Hypothalamus (tissue), 51 donors: ENCODE measurements around the gene ZNF365.
"Not testable (repeated sequence)": the region's sequence is repeated elsewhere in the genome, so short reads cannot be mapped to it uniquely, and the experiment has no call there.

Experiments used
- DNase-seq, 51 donors: peaks; one replicate each; lab custom pipeline; 2025; lab: John Stamatoyannopoulos, UW

The ZNF365 gene

GRCh38 chr10:62373995-62374861 is at the start of gene ZNF365:
ZNF365 (plus strand) TSS chr10:62374369; CDS start chr10:62376194, 1,825 bp downstream.
- DNase-seq: peak in 47 of 51 donors; percentile 24 to 90 (median 68)

GRCh38 chr10:62326176-62326575 is 48.0 kb upstream of the ZNF365 start:
- no peak for DNase-seq

GRCh38 chr10:62327885-62328284 is 46.3 kb upstream of the ZNF365 start:
- no peak for DNase-seq

- no peak for DNase-seq
These were observed 44.0 kb upstream of the ZNF365 start for GRCh38 chr10:62330213-62330612.

GRCh38 chr10:62332406-62332805 is 41.8 kb upstream of the ZNF365 start:
- DNase-seq: no peak

GRCh38 chr10:62333135-62333889 is 40.9 kb upstream of the ZNF365 start:
- DNase-seq: no peak

- DNase-seq: no peak
These were observed 40.0 kb upstream of the ZNF365 start for GRCh38 chr10:62333988-62334682.

- DNase-seq: no peak
These were observed 38.8 kb upstream of the ZNF365 start for GRCh38 chr10:62335326-62335725.

GRCh38 chr10:62336404-62336803 is 37.8 kb upstream of the ZNF365 start:
- DNase-seq: no peak

GRCh38 chr10:62341419-62341818 is 32.8 kb upstream of the ZNF365 start:
- DNase-seq: no peak

GRCh38 chr10:62343000-62343399 is 31.2 kb upstream of the ZNF365 start:
- DNase-seq: no peak

GRCh38 chr10:62348029-62348428 is 26.1 kb upstream of the ZNF365 start:
- no peak for DNase-seq

GRCh38 chr10:62352356-62352970 is 21.7 kb upstream of the ZNF365 start:
- no peak for DNase-seq

GRCh38 chr10:62354916-62355315 is 19.3 kb upstream of the ZNF365 start:
- DNase-seq: no peak

GRCh38 chr10:62356447-62356846 is 17.7 kb upstream of the ZNF365 start:
- DNase-seq: no peak

GRCh38 chr10:62358151-62358550 is 16.0 kb upstream of the ZNF365 start:
- DNase-seq: not testable (repeated sequence)

GRCh38 chr10:62373639-62373994 is 552 bp upstream of the ZNF365 start:
- peak in 1 of 51 donors; percentile 63 for DNase-seq

- peak in 14 of 51 donors; percentile 9 to 86 (median 46) for DNase-seq
These were observed 917 bp downstream of the ZNF365 start for GRCh38 chr10:62374862-62375710.
